Psoas muscle (tissue), 8 donors: ENCODE data around the gene SLC25A29. TPM values are rescaled to one million over a fixed set of nuclear protein-coding genes. Genes with fewer than 3 reads are reported as not detected.

Source experiments
- ATAC-seq, 4 donors: fragments of 200-7000 bp; cut with Tn5 transposase; one replicate each; pipeline ENCODE4 v1.9.1; 2020; ENCODE audit warnings: moderate library complexity in 3 of 4, mild to moderate bottlenecking in 2 of 4
- DNase-seq, 2 donors: peaks; one replicate each; pipeline ENCODE4 v3.0.0-alpha.2; 2020
- H3K27ac ChIP-seq: fragments of 200-600 bp; one replicate; pipeline ENCODE4 v1.8.0; 2022
- H3K27me3 ChIP-seq, 3 donors: fragments of 200-600 bp in 1 of 3; one replicate each; pipeline versions ENCODE4 v1.6.1 to v1.8.0; 2013 to 2022; ENCODE audit warnings: low read length in 2 of 3, mild to moderate bottlenecking in 2 of 3, moderate library complexity in 1 of 3; ENCODE audit not compliant: insufficient read depth in 3 of 3
- H3K36me3 ChIP-seq, 2 donors: fragments of 200-600 bp in 1 of 2; one replicate each; pipeline versions ENCODE4 v1.6.1 to v1.8.0; 2013 to 2022; ENCODE audit warnings: low read depth in 1 of 2, mild to moderate bottlenecking in 1 of 2, moderate library complexity in 1 of 2; ENCODE audit not compliant: insufficient read depth in 1 of 2
- H3K4me1 ChIP-seq: fragments of 200-600 bp; one replicate; pipeline ENCODE4 v1.8.0; 2022
- H3K4me3 ChIP-seq: fragments of 200-600 bp; one replicate; pipeline ENCODE4 v1.8.0; 2022; ENCODE audit warnings: mild to moderate bottlenecking
- H3K9me3 ChIP-seq: fragments of 200-600 bp; one replicate; pipeline ENCODE4 v1.8.0; 2022
- CTCF ChIP-seq: fragments of 200-600 bp; IDR thresholded peaks from one replicate; pipeline ENCODE4 v1.8.0; 2022; ENCODE audit warnings: antibody characterized with exemption
- WGBS, 3 donors: extraction: QIAGEN DNeasy Blood & Tissue Kit; methylation state at CpG; one replicate each; pipeline versions ENCODE4 v1.1.6 to v1.1.7; 2013; 5-methylcytosine and 5-hydroxymethylcytosine counted together
- intact Hi-C, 2 donors: fragments of 100-400 bp; cut with DNase I; formaldehyde crosslinking; loops; one replicate each; pipeline versions ENCODE4 v1.11.0 to v1.14.2; 2022
- polyA plus RNA-seq, 3 donors: library from polyadenylated mRNA; stranded (reverse); fragments of 200-250 nt; gene quantifications; one replicate each; pipeline ENCODE4 v1.2.3, GENCODE V29; 2013
- total RNA-seq, 4 donors: library from RNA; stranded (reverse); fragmentation: NEBNext Ultra II Directional in 2 of 4; extraction: Animal tissue kit (Norgen Biotek cat#: 25700) in 2 of 4; gene quantifications; one replicate each; pipeline versions ENCODE4 v1.2.1 to v1.2.4, GENCODE V29; 2021 to 2023
- donor health status: healthy with polysubstance abuse.
- donor health status: DM: no; HTN: no; CAD: no; lungs with moderate emphysema.
- donor health status: Bipolar disorder and iron deficiency.
- donor health status: healthy.
- donor health status: DM: yes; HTN: yes; CAD: no.
- donor health status: DM: no; HTN: no; CAD: no.
- donor health status: DM: no; HTN: no; CAD: no.
- donor health status: DM: yes; HTN: yes; CAD: no.

Gene SLC25A29
- total and polyA plus RNA-seq, 7 donors: 4.5 to 14.8 (median 6.7) TPM

- peaks cover 24% of the 10 kb centered on the region for H3K4me1 ChIP-seq
Observed at GRCh38 chr14:100305324-100306100, 732 bp downstream of the SLC25A29 start.

GRCh38 chr14:100304825-100305323 lies 1.4 kb downstream of the SLC25A29 start:
- H3K9me3 ChIP-seq: no peaks in the 10 kb centered on the region
- no peak for TF ChIP-seq CTCF
- WGBS, 3 donors: 22 to 34% (median 23%) methylated on average over 21 to 22 of the region's 23 CpGs
- H3K27me3 ChIP-seq: no peaks in the 10 kb centered on the region
- H3K27ac ChIP-seq: peak overlapping the region; percentile 82
- H3K36me3 ChIP-seq: no peaks in the 10 kb centered on the region
- ATAC-seq (peak in 1 of 4 donors; percentile 12), DNase-seq (no peak)
- peaks cover 24% of the 10 kb centered on the region for H3K4me1 ChIP-seq
- peak overlapping the region; percentile 95 for H3K4me3 ChIP-seq
- intact Hi-C loops: loop anchor here (5.0 kb wide), 3 partner anchors 63 to 72 kb away; partner anchors contain the start of genes WDR25 (in 1 of the 2) and YY1 (in 1 of the 2)

More at GRCh38 chr14:100305324-100306100, 732 bp downstream of the SLC25A29 start:
- WGBS, 3 donors: 1 to 2% (median 2%) methylated on average over 37 to 65 of the region's 65 CpGs
- intact Hi-C loops: loop anchor here (5.0 kb wide), 3 partner anchors 63 to 72 kb away; partner anchors contain the start of genes WDR25 (in 1 of the 2) and YY1 (in 1 of the 2)
- peak overlapping the region; percentile 82 for H3K27ac ChIP-seq
- DNase-seq (peak in 1 of 2 donors; percentile 40), ATAC-seq (peak in 2 of 4 donors; percentile 2 to 8)
- no peaks in the 10 kb centered on the region for H3K27me3 ChIP-seq
- no peaks in the 10 kb centered on the region for H3K9me3 ChIP-seq
- no peaks in the 10 kb centered on the region for H3K36me3 ChIP-seq
- H3K4me3 ChIP-seq: peak overlapping the region; percentile 95
- no peak for TF ChIP-seq CTCF

GRCh38 chr14:100303925-100304324 lies 2.3 kb downstream of the SLC25A29 start:
- intact Hi-C loops: no loop called here
- peaks cover 24% of the 10 kb centered on the region for H3K4me1 ChIP-seq
- no peak overlapping the region for H3K27ac ChIP-seq
- ATAC-seq: no peak
- no peaks in the 10 kb centered on the region for H3K36me3 ChIP-seq
- no peak for DNase-seq
- H3K27me3 ChIP-seq: no peaks in the 10 kb centered on the region
- WGBS, 3 donors: 68 to 74% (median 69%) methylated on average over 4 of the region's 4 CpGs
- H3K4me3 ChIP-seq: no peak overlapping the region
- H3K9me3 ChIP-seq: no peaks in the 10 kb centered on the region
- no peak for TF ChIP-seq CTCF

- H3K27me3 ChIP-seq: no peaks in the 10 kb centered on the region
- no peaks in the 10 kb centered on the region for H3K9me3 ChIP-seq
- no peak for ATAC-seq
- no peaks in the 10 kb centered on the region for H3K36me3 ChIP-seq
- H3K27ac ChIP-seq: no peak overlapping the region
- intact Hi-C loops: no loop called here
- no peak for DNase-seq
- peaks cover 24% of the 10 kb centered on the region for H3K4me1 ChIP-seq
- 65 to 74% (median 71%) methylated on average over 8 of the region's 8 CpGs for WGBS, 3 donors
- peak; percentile 50 for TF ChIP-seq CTCF
- H3K4me3 ChIP-seq: no peak overlapping the region
Observed at GRCh38 chr14:100303179-100303578, 3.1 kb downstream of the SLC25A29 start.
